IPS DF 6.9 (cell line): ENCODE results near the gene RGS1.

Source experiments
- DNase-seq: peaks from one replicate; pipeline ENCODE4 v3.0.0-alpha.2; 2013; ENCODE audit warnings: low read depth, low spot score
- H3K27ac ChIP-seq: one replicate; pipeline ENCODE4 v1.5.1; 2013; ENCODE audit warnings: low read length, control low read depth
- H3K27me3 ChIP-seq: 2 replicates; pipeline ENCODE4 v1.6.1; 2013; ENCODE audit warnings: mild to moderate bottlenecking, low read length; ENCODE audit not compliant: control insufficient read depth, insufficient read depth
- H3K36me3 ChIP-seq: 2 replicates; pipeline ENCODE4 v1.6.1; 2013; ENCODE audit warnings: low read length; ENCODE audit not compliant: control insufficient read depth, insufficient read depth
- H3K4me1 ChIP-seq: 2 replicates; pipeline ENCODE4 v1.6.1; 2013; ENCODE audit warnings: low read length; ENCODE audit not compliant: control insufficient read depth, insufficient read depth
- H3K4me3 ChIP-seq: 2 replicates; pipeline ENCODE4 v1.5.1; 2013; ENCODE audit warnings: mild to moderate bottlenecking, low read length
- H3K9me3 ChIP-seq: 2 replicates; pipeline ENCODE4 v1.6.1; 2013; ENCODE audit warnings: low read length, inconsistent platforms; ENCODE audit not compliant: control insufficient read depth, insufficient read depth
- WGBS: extraction: QIAGEN DNeasy Blood & Tissue Kit; methylation state at CpG from one replicate; pipeline ENCODE4 v1.1.7; 2013; ENCODE audit warnings: mixed read lengths, missing lambda C conversion rate; ENCODE audit not compliant: insufficient read length, insufficient coverage; 5-methylcytosine and 5-hydroxymethylcytosine counted together

The RGS1 gene

DNA sequence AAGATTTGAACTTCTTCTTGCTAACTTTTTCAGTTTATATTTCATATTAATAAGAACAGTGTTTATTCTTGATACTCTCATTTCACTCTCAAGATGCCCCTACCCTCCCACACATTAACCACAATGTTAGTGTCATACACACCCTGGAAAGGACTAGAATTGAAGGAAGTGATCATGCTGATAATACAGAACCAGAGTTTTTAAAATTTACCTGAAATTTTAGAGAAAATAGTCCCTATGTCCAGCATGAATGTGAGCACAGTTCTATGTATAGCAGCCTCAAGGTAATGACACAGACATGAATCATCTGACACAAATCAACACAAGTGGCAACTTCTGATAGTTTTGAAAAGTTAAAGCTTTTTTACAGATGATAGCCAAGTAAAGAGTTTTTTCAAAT is 26.0 kb downstream of the RGS1 start:
- Histone ChIP-seq H3K4me3 (no peak overlapping the region), H3K4me1 (no peaks in the 10 kb centered on the region), H3K9me3 (no peaks in the 10 kb centered on the region), H3K36me3 (no peaks in the 10 kb centered on the region), H3K27me3 (no peaks in the 10 kb centered on the region), H3K27ac (no peak overlapping the region)
- DNase-seq = no peak

GRCh38 chr1:192602757-192603156 is 27.2 kb downstream of the RGS1 start:
- no peaks in the 10 kb centered on the region for H3K27me3 ChIP-seq
- no CpG with 5 or more reads among the region's 1 CpG for WGBS
- no peaks in the 10 kb centered on the region for H3K36me3 ChIP-seq
- no peak overlapping the region for H3K27ac ChIP-seq
- H3K4me3 ChIP-seq = no peak overlapping the region
- H3K4me1 ChIP-seq = no peaks in the 10 kb centered on the region
- no peaks in the 10 kb centered on the region for H3K9me3 ChIP-seq
- no peak for DNase-seq

GRCh38 chr1:192603218-192603787 is 27.7 kb downstream of the RGS1 start:
- Histone ChIP-seq H3K4me1 (no peaks in the 10 kb centered on the region), H3K36me3 (no peaks in the 10 kb centered on the region), H3K4me3 (no peak overlapping the region), H3K27ac (no peak overlapping the region), H3K9me3 (no peaks in the 10 kb centered on the region), H3K27me3 (no peaks in the 10 kb centered on the region)
- WGBS = no CpG with 5 or more reads among the region's 3 CpGs
- no peak for DNase-seq

GRCh38 chr1:192604979-192605620 is 29.5 kb downstream of the RGS1 start:
- H3K4me1 ChIP-seq = no peaks in the 10 kb centered on the region
- H3K9me3 ChIP-seq = no peaks in the 10 kb centered on the region
- no peak for DNase-seq
- H3K36me3 ChIP-seq = no peaks in the 10 kb centered on the region
- no peak overlapping the region for H3K4me3 ChIP-seq
- H3K27ac ChIP-seq = no peak overlapping the region
- no CpG with 5 or more reads among the region's 3 CpGs for WGBS
- no peaks in the 10 kb centered on the region for H3K27me3 ChIP-seq

GRCh38 chr1:192608671-192609070 is 33.1 kb downstream of the RGS1 start:
- DNase-seq = no peak
- WGBS = no CpG with 5 or more reads among the region's 2 CpGs
- Histone ChIP-seq H3K36me3 (no peaks in the 10 kb centered on the region), H3K9me3 (no peaks in the 10 kb centered on the region), H3K4me3 (no peak overlapping the region), H3K27me3 (no peaks in the 10 kb centered on the region), H3K4me1 (no peaks in the 10 kb centered on the region), H3K27ac (no peak overlapping the region)

GRCh38 chr1:192609110-192610079 is 33.8 kb downstream of the RGS1 start:
- no peaks in the 10 kb centered on the region for H3K9me3 ChIP-seq
- no peaks in the 10 kb centered on the region for H3K4me1 ChIP-seq
- no peaks in the 10 kb centered on the region for H3K27me3 ChIP-seq
- no peak overlapping the region for H3K4me3 ChIP-seq
- no CpG with 5 or more reads among the region's 12 CpGs for WGBS
- no peaks in the 10 kb centered on the region for H3K36me3 ChIP-seq
- DNase-seq = no peak
- no peak overlapping the region for H3K27ac ChIP-seq

DNA sequence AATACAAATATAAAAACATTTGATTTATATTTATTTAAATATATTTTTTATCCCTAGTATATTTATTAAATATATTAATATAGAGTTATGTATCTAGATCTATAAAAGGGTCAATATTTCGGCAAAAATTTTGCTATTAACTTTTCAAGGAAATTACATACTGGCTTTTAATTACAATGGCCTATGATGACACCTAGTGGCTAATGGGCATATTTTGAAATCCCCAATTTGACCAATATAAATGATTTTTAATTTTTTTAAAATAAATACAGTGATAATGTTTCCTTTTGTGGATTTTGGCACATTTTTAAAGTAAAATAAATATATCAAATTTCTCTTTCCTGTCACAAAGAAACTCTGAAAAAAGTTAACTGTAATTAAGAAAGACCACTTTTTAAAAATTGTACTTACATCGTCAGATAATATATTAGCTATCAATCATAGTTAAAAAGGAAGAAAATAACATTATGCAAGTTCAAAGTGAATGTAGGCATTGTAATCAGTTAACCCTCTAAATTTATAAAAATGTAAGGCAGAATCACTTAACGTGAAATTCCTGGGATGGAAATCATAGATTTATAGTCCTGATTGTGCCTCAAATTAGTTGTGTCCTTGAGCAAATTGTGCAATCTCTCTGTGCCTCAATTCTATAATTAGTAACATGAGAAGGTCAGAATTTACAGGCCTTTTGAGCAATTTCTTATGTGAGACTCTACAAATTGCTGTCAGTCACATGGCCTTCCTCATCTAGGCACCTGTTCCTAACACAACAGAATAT is 34.7 kb downstream of the RGS1 start:
- DNase-seq = no peak
- no peaks in the 10 kb centered on the region for H3K4me1 ChIP-seq

GRCh38 chr1:192615055-192615454 is 39.5 kb downstream of the RGS1 start:
- Histone ChIP-seq H3K9me3 (no peaks in the 10 kb centered on the region), H3K27me3 (no peaks in the 10 kb centered on the region), H3K27ac (no peak overlapping the region), H3K4me1 (no peaks in the 10 kb centered on the region), H3K4me3 (no peak overlapping the region), H3K36me3 (no peaks in the 10 kb centered on the region)
- WGBS = no CpG with 5 or more reads among the region's 1 CpG
- no peak for DNase-seq

More for the DNA sequence above, 34.7 kb downstream of the RGS1 start:
- Histone ChIP-seq H3K27ac (no peak overlapping the region), H3K27me3 (no peaks in the 10 kb centered on the region), H3K4me3 (no peak overlapping the region), H3K9me3 (no peaks in the 10 kb centered on the region), H3K36me3 (no peaks in the 10 kb centered on the region)
- no CpG with 5 or more reads among the region's 3 CpGs for WGBS

DNA sequence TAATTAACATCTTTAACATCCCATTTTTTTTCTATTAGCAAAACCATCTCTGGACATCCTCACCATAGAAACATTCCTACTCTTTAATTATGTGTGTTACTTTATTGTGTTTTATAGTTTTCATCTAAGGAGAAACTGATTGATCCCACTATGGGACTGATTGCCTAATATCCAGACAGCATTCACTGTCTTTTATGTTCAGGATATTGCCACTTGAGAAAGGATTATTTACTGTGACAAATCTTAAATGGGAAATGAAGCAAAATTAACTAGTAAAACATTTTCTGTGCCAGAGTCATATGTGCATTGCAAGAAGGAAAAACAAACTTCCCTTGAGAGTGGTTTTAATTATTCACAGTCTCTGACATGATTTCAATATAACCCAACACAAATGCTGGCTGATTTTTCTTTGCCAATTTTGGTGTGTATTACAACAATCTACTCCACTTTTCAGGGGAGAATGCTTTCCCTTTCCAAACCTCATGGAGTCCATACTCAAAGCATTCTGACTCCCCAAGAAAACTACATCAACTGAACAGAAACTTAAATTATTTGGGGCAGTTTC is 44.6 kb downstream of the RGS1 start:
- Histone ChIP-seq H3K27me3 (no peaks in the 10 kb centered on the region), H3K27ac (no peak overlapping the region), H3K36me3 (no peaks in the 10 kb centered on the region), H3K4me3 (no peak overlapping the region), H3K4me1 (no peaks in the 10 kb centered on the region), H3K9me3 (no peaks in the 10 kb centered on the region)
- no peak for DNase-seq
